T-cell (primary cell): ENCODE data around the gene TLE3. TPM values are rescaled to one million over a fixed set of nuclear protein-coding genes. Genes with fewer than 3 reads are reported as not detected.

Source experiments
- ATAC-seq, 4 experiments: fragments of 200-7000 bp in 3 of 4; fragments of 150-1000 bp in 1 of 4; cut with Tn5 transposase; replicated peaks in 1 of 4; 1 replicate in 3 of 4; 2 replicates in 1 of 4; pipeline ENCODE4 v1.10.0; 2021; ENCODE audit warnings: moderate library complexity in 3 of 4, mild to moderate bottlenecking in 2 of 4, moderate number of reproducible peaks in 1 of 4
- CTCF ChIA-PET, 2 donors: fragments of 300-600 bp; sonication (Branson Sonifier 250); formaldehyde crosslinking; loops; one replicate each; lab custom pipeline; 2022; ENCODE audit warnings: antibody characterized with exemption in 2 of 2; lab: Charles Lee
- POLR2A ChIA-PET, 2 donors: fragments of 300-600 bp; sonication (Branson Sonifier 250); formaldehyde crosslinking; loops; one replicate each; lab custom pipeline; 2022; ENCODE audit warnings: antibody characterized with exemption in 2 of 2; lab: Charles Lee
- DNase-seq, 35 experiments: peaks; one replicate each; pipeline versions ENCODE4 v3.0.0 to v3.0.0-alpha.2; 2013 to 2023
- H3K27ac ChIP-seq: one replicate; pipeline ENCODE4 v1.5.1; 2013; ENCODE audit warnings: low read length
- H3K27me3 ChIP-seq, 2 experiments: replicated peaks in 1 of 2; 1 replicate in 1 of 2; 2 replicates in 1 of 2; pipeline versions ENCODE4 v1.6.1 to v1.7.0; 2013; ENCODE audit warnings: low read length in 1 of 2, mixed read lengths in 1 of 2; ENCODE audit not compliant: control insufficient read depth in 2 of 2, insufficient read depth in 2 of 2; ENCODE audit errors: extremely low read depth in 1 of 2
- H3K36me3 ChIP-seq, 2 donors: 1 replicate in 1 of 2; 2 replicates in 1 of 2; pipeline versions ENCODE4 v1.6.1 to v1.7.0; 2013; ENCODE audit warnings: low read length in 1 of 2; ENCODE audit not compliant: control insufficient read depth in 2 of 2, insufficient read depth in 1 of 2; ENCODE audit errors: extremely low read depth in 1 of 2
- H3K4me1 ChIP-seq, 2 experiments: 1 replicate in 1 of 2; 2 replicates in 1 of 2; pipeline versions ENCODE4 v1.6.1 to v1.7.0; 2013; ENCODE audit warnings: low read length in 2 of 2, mixed read lengths in 1 of 2; ENCODE audit not compliant: insufficient read depth in 2 of 2, control insufficient read depth in 1 of 2; ENCODE audit errors: extremely low read depth in 1 of 2
- H3K4me3 ChIP-seq, 2 donors: 1 replicate in 1 of 2; 2 replicates in 1 of 2; pipeline versions ENCODE4 v1.5.1 to v1.7.0; 2013; ENCODE audit warnings: mild to moderate bottlenecking in 2 of 2, low read length in 1 of 2, moderate library complexity in 1 of 2; ENCODE audit not compliant: control insufficient read depth in 1 of 2; ENCODE audit errors: extremely low read depth in 1 of 2
- H3K9me3 ChIP-seq: 2 replicates; pipeline ENCODE4 v1.7.0; 2013
- H3K27ac Mint-ChIP-seq, 2 donors: one replicate each; pipeline ENCODE4 v1.8.0; 2020 to 2021; ENCODE audit warnings: mild to moderate bottlenecking in 2 of 2, mixed read lengths in 2 of 2
- H3K27me3 Mint-ChIP-seq, 2 donors: one replicate each; pipeline ENCODE4 v1.8.0; 2021 to 2022; ENCODE audit warnings: mixed read lengths in 2 of 2
- H3K36me3 Mint-ChIP-seq: one replicate; pipeline ENCODE4 v1.8.0; 2021; ENCODE audit warnings: mixed read lengths
- H3K4me1 Mint-ChIP-seq, 3 donors: one replicate each; pipeline ENCODE4 v1.8.0; 2020 to 2022; ENCODE audit warnings: mixed read lengths in 3 of 3, mild to moderate bottlenecking in 1 of 3
- H3K4me3 Mint-ChIP-seq, 3 donors: one replicate each; pipeline ENCODE4 v1.8.0; 2020 to 2022; ENCODE audit warnings: mild to moderate bottlenecking in 3 of 3, mixed read lengths in 3 of 3, moderate library complexity in 3 of 3
- H3K9me3 Mint-ChIP-seq, 3 donors: one replicate each; pipeline ENCODE4 v1.8.0; 2020 to 2022; ENCODE audit warnings: mixed read lengths in 3 of 3
- WGBS: methylation state at CpG from one replicate; pipeline ENCODE4 v1.1.5; 2013; ENCODE audit warnings: missing lambda C conversion rate; ENCODE audit not compliant: insufficient coverage; 5-methylcytosine and 5-hydroxymethylcytosine counted together
- total RNA-seq, 35 experiments: library from RNA in 6 of 35; stranded (reverse) in 6 of 35; fragments of 120-200 nt in 1 of 35; gene quantifications; one replicate each; pipeline versions ENCODE4 v1.2.1 to v1.2.4 and lab custom pipeline; 2013 to 2026

Gene TLE3
- total RNA-seq, 5 donors from 2014 or later (not counting 1 experiment from before 2014, with no cell fraction given): 99.2 to 174 (median 160) TPM

GRCh38 chr15:70031713-70032112 lies 66.0 kb downstream of the TLE3 start:
- ChIA-PET POLR2A (no interaction called here), CTCF (no interaction called here)
- Histone ChIP-seq H3K27ac (no peak overlapping the region), H3K4me3 (no peak overlapping the region), H3K4me1 (no peaks in the 10 kb centered on the region), H3K27me3 (peaks cover 0 to 8% of the 10 kb centered on the region in 2 experiments), H3K36me3 (no peaks in the 10 kb centered on the region), H3K9me3 (no peaks in the 10 kb centered on the region)
- WGBS: no CpG with 5 or more reads among the region's 2 CpGs
- Mint-ChIP-seq H3K4me3 (no peak overlapping the region), H3K4me1 (no peaks in the 10 kb centered on the region), H3K9me3 (no peaks in the 10 kb centered on the region), H3K27ac (no peak overlapping the region), H3K27me3 (peaks cover 0 to 4% of the 10 kb centered on the region in 2 donors), H3K36me3 (peaks cover 5% of the 10 kb centered on the region)
- no peak for ATAC-seq
- DNase-seq: no peak

GRCh38 chr15:70031261-70031660 lies 66.5 kb downstream of the TLE3 start:
- H3K27ac ChIP-seq: no peak overlapping the region
- H3K27me3 Mint-ChIP-seq: peaks cover 0 to 4% of the 10 kb centered on the region in 2 donors
- no peaks in the 10 kb centered on the region for H3K4me1 ChIP-seq
- no peaks in the 10 kb centered on the region for H3K36me3 ChIP-seq
- H3K27ac Mint-ChIP-seq: no peak overlapping the region
- no peaks in the 10 kb centered on the region for H3K9me3 Mint-ChIP-seq
- no peak for DNase-seq
- 80% methylated on average over 2 of the region's 5 CpGs for WGBS
- no peak for ATAC-seq
- ChIA-PET CTCF (no interaction called here), POLR2A (no interaction called here)
- no peaks in the 10 kb centered on the region for H3K4me1 Mint-ChIP-seq
- no peak overlapping the region for H3K4me3 Mint-ChIP-seq
- H3K27me3 ChIP-seq: peaks cover 0 to 11% of the 10 kb centered on the region in 2 experiments
- H3K9me3 ChIP-seq: no peaks in the 10 kb centered on the region
- no peak overlapping the region for H3K4me3 ChIP-seq
- peaks cover 5% of the 10 kb centered on the region for H3K36me3 Mint-ChIP-seq

DNA sequence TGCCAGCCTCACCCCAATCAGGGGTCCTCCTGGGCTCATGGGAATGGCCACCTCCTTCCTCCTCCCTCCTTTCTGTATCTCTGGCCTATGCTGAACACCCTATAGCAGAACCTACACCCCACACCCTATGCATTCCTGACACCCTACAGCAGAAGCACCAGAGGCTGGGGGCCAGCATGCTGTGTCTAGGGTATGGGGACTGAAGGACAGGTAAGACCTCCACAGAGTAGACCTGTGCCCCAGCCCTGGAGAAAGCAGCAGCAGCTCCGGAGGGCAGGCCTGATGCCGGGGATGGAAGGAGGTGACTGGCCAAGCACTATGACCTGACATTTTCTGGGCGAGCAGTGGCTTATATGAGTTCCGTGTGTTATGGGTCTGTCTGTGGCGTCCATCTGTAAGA lies 66.9 kb downstream of the TLE3 start:
- peaks cover 5% of the 10 kb centered on the region for H3K36me3 Mint-ChIP-seq
- H3K27me3 ChIP-seq: peaks cover 0 to 14% of the 10 kb centered on the region in 2 experiments
- H3K4me1 Mint-ChIP-seq: no peaks in the 10 kb centered on the region
- POLR2A ChIA-PET: no interaction called here
- no peak overlapping the region for H3K27ac ChIP-seq
- H3K9me3 Mint-ChIP-seq: no peaks in the 10 kb centered on the region
- 100% methylated on average over 2 of the region's 5 CpGs for WGBS
- CTCF ChIA-PET: no interaction called here
- no peak for DNase-seq
- peaks cover 0 to 4% of the 10 kb centered on the region in 2 donors for H3K27me3 Mint-ChIP-seq
- H3K4me3 ChIP-seq: no peak overlapping the region
- H3K36me3 ChIP-seq: no peaks in the 10 kb centered on the region
- H3K4me3 Mint-ChIP-seq: no peak overlapping the region
- no peaks in the 10 kb centered on the region for H3K4me1 ChIP-seq
- no peak for ATAC-seq
- H3K27ac Mint-ChIP-seq: no peak overlapping the region
- H3K9me3 ChIP-seq: no peaks in the 10 kb centered on the region

GRCh38 chr15:70029297-70029701 lies 68.4 kb downstream of the TLE3 start:
- peaks cover 0 to 3% of the 10 kb centered on the region in 2 experiments for H3K4me1 ChIP-seq
- Mint-ChIP-seq H3K4me3 (no peak overlapping the region), H3K27ac (no peak overlapping the region), H3K4me1 (peaks cover 0 to 6% (median 1%) of the 10 kb centered on the region in 3 donors), H3K36me3 (peaks cover 5% of the 10 kb centered on the region), H3K9me3 (no peaks in the 10 kb centered on the region), H3K27me3 (peaks cover 0 to 4% of the 10 kb centered on the region in 2 donors)
- H3K36me3 ChIP-seq: no peaks in the 10 kb centered on the region
- H3K4me3 ChIP-seq: no peak overlapping the region
- no peak for ATAC-seq
- H3K27ac ChIP-seq: no peak overlapping the region
- no peaks in the 10 kb centered on the region for H3K9me3 ChIP-seq
- peaks cover 0 to 24% of the 10 kb centered on the region in 2 experiments for H3K27me3 ChIP-seq
- WGBS: 68% methylated on average over 3 of the region's 3 CpGs
- no peak for DNase-seq
- CTCF ChIA-PET: no interaction called here
- POLR2A ChIA-PET: interaction anchor here in 1 of 2 donors (0.5 kb wide), 1 partner anchor 1689 kb away, joined by 4 read pairs; no protein-coding TSS in a partner anchor

DNA sequence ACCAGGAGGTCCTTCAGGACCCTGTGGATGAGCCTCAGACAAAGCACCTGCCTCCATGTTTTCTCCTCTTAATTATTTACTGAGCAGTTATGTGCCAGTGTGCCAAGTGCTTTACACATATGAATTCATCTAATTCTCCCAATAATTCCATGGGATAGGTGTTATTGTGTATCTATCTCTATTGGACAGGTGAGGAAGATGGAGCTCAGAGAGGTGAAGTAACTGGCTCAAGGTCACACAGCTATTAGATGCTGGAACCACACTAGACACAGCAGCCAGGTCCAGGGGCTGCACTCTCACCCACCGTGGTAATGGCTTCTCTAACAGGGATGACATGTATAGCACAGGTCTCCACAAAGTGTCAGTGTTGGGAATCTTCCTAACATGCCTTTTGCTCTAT lies 70.2 kb downstream of the TLE3 start:
- no peak overlapping the region for H3K4me3 Mint-ChIP-seq
- ChIA-PET POLR2A (no interaction called here), CTCF (no interaction called here)
- WGBS: 100% methylated on average over 1 of the region's 1 CpG
- no peaks in the 10 kb centered on the region for H3K36me3 ChIP-seq
- DNase-seq: no peak
- H3K9me3 ChIP-seq: no peaks in the 10 kb centered on the region
- peaks cover 0 to 4% of the 10 kb centered on the region in 2 donors for H3K27me3 Mint-ChIP-seq
- H3K4me1 Mint-ChIP-seq: peaks cover 14 to 24% (median 19%) of the 10 kb centered on the region in 3 donors
- H3K4me1 ChIP-seq: peaks cover 2 to 20% of the 10 kb centered on the region in 2 experiments
- H3K36me3 Mint-ChIP-seq: peaks cover 5% of the 10 kb centered on the region
- H3K4me3 ChIP-seq: no peak overlapping the region
- no peak for ATAC-seq
- peaks cover 0 to 22% of the 10 kb centered on the region in 2 experiments for H3K27me3 ChIP-seq
- no peaks in the 10 kb centered on the region for H3K9me3 Mint-ChIP-seq
- H3K27ac Mint-ChIP-seq: no peak overlapping the region
- H3K27ac ChIP-seq: no peak overlapping the region

GRCh38 chr15:70026991-70027390 lies 70.7 kb downstream of the TLE3 start:
- ATAC-seq (no peak), DNase-seq (no peak)
- H3K36me3 Mint-ChIP-seq: peaks cover 5% of the 10 kb centered on the region
- H3K27ac ChIP-seq: no peak overlapping the region
- H3K4me1 ChIP-seq: peaks cover 2 to 22% of the 10 kb centered on the region in 2 experiments
- no peak overlapping the region for H3K4me3 Mint-ChIP-seq
- CTCF ChIA-PET: no interaction called here
- H3K27me3 ChIP-seq: peaks cover 0 to 22% of the 10 kb centered on the region in 2 experiments
- H3K9me3 Mint-ChIP-seq: no peaks in the 10 kb centered on the region
- peaks cover 15 to 27% (median 22%) of the 10 kb centered on the region in 3 donors for H3K4me1 Mint-ChIP-seq
- no peak overlapping the region for H3K27ac Mint-ChIP-seq
- no peaks in the 10 kb centered on the region for H3K9me3 ChIP-seq
- peaks cover 0 to 4% of the 10 kb centered on the region in 2 donors for H3K27me3 Mint-ChIP-seq
- H3K4me3 ChIP-seq: no peak overlapping the region
- no peaks in the 10 kb centered on the region for H3K36me3 ChIP-seq
- 78% methylated on average over 5 of the region's 5 CpGs for WGBS
- POLR2A ChIA-PET: no interaction called here
